ENCODE results near the gene HAND1.
A peak's percentile ranks its signal among the peaks of the same experiment; 100 is the strongest.

HAND1 gene

DNA sequence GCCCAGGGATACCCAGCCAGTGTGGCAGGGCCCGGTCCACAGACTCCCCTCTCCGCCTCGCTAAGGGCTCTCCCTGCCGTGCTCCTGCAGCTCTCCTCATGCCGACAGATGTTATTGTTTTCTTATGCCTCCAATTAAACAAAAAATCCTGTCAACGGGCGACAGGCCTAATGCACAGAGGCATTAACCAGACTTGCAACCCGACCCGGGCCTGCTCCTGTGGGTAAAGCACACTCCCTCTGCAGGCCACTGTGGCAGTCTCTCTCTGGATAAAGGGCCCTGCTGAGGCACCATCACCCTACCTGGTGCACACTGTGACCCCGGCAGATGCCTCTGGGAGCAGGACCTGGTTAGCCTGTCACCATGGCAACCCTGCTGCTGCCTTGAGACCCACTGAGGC, 27.5 kb upstream of the HAND1 start:
- DNase-seq: no peak

DNA sequence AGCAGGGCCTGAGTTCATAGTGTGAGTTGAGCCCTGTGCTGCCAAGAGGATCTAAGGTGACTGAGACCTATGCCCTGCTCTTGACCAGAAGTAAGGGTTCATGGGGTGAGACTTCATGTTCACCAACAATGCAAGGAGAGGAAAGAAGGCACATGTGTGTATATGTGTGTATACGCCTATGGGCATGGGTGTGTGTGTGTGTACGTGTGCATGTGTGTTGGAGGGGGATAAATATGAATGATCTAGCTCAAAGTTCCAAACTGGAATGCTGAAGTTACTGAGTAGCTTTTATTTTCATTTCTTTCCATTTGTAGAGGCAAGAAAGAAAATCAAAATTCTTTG, 25.6 kb upstream of the HAND1 start:
- DNase-seq: no peak

DNA sequence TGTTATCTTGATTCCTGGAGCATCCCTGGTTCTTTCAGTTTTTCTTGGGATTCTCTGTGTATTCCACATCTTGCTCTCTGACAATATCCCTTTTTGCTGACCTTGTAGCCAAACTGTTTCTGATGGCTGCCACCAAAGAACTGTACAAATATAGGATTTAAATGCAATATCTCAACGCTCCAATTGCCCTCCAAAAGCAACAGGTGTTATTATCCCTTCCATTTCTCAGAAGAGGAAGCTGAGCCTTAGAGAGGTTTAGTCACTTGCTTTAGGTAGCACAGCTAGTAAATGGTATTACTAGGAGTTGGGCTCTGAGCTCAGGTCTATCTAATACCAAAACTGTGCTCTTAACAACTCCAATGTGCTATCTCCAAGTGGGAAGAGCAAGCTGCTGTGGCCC, 24.2 kb upstream of the HAND1 start:
- DNase-seq: no peak

DNA sequence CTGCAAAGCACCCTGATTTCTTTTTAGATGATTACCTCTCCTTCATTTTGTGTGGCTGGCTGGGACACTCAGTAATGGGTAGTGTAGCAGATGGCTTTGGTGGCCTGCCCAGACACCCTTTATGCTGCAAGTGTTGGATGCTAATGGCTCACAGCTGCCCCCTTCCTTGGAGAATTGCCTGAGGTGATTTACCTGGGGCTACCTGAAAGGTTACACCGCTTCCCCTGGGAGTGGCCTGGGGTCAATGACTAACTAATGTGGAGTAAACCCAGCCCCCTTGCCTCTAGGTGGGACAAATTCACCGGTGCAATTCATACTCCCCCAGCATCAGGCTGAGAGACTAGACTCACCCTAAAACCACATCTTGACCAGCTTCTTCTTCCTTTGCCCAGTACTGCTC, 23.5 kb upstream of the HAND1 start:
- no peak for DNase-seq

DNA sequence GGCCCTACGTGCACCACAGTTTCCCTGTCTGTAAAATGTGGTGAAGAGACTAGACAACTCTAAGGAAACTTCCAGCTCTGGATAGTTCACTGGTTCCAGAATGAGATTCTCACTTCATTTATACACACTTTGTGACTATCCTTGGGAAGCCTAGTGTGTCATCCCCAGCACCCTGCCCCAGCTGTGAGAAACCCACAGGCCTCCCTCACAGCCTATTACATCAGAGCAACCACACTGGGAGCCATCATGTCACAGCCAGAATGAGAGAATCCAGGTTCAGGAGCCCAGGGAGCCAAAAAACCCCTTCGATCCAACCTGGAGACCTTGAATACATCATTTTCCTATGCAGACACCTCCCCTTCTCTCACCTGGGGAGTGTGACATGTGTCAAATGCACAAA, 21.0 kb upstream of the HAND1 start:
- no peak for DNase-seq

DNA sequence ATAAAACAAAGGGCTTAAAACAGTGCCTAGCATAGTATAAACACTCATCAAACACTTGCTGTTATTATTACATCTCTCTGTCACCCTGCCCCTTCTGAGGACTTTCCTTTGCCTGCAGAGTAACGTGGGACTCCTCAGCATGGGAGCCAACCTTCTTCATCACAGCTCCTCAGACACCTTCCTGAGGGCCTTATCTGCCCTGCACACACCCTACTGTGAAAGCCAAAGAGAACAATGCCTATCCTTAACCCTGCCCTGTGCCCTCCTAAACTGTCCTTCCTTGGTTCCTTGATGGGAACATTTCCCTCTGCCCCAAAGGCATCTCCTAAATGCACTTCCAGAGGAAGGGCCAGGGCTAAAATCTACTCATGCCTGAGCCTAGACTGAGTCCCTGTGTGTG, 20.6 kb upstream of the HAND1 start:
- no peak for DNase-seq

DNA sequence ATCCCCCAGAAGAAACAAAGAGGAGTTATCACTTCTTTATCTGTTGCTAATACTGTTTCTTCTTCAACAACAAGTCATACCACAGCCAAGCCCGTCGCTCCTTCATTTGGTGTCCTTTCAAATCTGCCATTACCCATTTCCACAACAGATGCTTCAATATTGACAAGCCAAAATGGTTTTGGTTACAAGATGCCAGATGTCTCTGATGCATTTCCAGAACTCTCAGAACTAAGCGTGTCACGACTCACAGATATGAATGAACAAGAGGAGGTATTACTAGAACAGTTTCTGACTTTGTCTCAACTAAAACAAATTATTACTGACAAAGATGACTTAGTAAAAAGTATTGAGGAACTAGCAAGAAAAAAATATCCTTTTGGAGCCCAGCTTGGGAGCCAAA, 16.0 kb upstream of the HAND1 start:
- no peak for DNase-seq

DNA sequence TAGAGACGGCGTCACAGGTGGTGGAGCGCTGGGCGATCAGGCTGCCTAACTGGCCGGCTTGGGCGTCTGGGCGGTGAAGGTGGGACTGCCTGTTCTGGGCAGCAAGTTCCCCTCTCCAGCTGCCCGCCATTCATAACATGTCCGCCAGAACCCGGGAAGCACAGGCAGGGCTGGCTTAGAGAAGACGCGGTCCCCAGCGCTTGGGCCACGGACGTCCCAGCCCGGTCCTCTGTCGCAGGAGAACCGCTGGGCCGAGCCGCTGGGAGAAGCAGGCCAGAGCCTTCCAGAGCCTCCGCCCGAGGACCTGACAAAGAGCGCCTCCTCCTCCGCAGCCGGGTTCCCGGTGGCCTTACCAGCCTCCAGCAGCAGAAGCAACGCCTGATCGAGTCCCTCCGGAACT, 15.2 kb upstream of the HAND1 start:
- no peak for DNase-seq

DNA sequence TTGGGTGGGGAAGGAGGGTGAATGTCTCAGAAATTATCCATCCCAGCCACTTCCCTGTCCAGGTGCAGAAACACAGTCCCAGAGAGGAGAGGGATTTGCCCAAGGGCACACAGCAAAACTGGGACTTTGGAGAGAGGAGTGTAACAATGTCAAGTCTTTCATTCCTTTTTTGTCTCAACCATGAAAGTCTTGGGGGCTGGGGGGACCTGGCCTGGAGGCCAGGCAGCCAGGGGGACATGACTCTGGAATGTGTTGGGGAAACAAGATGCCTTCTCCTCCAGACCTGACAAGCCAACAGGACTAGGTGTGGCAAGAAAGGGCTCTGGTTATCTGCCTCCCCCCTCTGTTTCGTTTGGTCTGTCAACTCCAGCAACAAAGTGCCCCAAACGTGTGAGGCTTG, 13.9 kb upstream of the HAND1 start:
- DNase-seq: no peak

DNA sequence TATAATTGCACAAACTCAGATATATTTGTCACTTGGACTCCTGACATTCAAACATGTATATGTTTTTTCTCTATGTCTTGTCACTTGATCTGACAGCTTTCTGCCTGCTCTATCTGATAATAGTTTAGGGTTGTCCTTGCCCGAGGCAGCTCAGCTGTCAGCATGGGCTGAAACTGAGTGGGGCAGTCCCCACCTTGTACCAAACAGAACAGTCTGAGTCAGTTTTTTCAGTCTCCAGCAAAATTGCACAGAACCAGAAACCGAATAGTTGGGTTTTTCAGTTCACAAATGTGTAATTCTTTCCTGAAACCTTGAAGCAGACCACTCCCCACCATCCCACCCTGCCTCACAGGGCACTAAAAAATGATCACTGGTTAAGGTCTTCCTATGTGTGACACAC, 9.5 kb upstream of the HAND1 start:
- no peak for DNase-seq

DNA sequence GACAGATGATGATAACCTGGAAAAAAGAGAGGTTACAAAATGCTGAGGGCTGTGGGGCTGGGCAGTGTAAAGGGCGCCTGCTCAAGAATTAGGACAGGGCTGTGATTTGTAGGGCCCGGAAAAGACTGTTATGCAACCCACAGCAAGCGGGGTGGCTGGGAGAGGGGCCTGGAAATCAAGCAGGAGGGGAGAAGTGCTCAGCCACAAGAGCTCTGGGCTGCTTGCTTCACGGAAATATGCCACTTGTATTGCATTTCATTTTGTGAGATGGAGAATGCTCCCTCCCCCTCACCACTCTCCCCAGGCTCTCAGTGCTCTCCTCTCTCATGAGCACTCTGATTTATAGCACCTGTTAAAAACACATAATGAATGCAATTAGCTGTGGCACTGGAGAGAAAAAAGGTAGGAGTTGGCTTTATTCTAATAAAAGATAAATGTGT, 8.4 kb upstream of the HAND1 start:
- DNase-seq: peak; percentile 82

DNA sequence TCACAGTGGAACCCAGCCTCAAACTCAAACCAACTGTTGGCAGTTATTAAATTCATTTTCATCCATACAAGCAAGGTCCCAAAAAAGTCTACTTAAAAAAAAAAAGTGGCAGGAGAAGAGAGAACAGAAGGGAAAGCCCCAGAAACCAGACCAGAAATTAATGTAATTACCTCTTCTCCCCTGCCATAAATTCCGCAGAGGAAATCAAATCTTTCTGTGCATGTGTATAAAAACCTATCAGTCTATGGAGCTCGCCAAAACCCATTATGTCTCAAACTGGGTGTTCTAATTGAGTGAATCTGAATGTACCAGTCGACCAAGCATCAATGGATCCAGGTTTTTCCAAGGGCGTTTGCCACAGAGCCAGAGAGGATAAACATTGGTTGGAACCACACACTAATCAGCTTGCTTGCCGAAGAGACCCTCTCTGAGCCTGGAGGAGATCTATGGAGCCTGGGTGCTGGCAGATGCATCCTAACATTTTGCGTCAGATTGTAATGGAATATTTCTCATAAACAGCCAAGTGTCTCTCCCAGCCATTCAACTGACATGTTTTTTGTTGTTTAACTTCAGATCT, 7.9 kb upstream of the HAND1 start:
- DNase-seq: no peak

DNA sequence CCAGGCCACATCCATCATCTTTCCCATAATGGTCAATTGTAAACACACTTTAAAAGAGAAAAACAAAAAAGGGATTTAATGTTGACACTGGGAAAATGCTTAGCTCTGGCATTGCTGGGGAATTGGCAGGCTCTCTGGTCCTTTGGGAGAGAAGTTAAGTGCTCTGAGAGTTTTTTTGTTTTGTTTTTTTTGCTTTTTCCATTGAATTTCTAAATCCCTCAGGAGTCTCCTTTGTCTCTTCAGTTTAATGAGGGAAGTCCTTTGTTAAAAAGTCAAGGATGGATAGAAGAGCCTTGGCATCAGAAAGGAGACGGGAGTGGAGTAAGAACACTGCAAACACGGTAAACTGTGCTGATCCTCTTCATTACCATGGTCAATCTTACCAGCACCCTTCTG, 7.1 kb upstream of the HAND1 start:
- DNase-seq: no peak

DNA sequence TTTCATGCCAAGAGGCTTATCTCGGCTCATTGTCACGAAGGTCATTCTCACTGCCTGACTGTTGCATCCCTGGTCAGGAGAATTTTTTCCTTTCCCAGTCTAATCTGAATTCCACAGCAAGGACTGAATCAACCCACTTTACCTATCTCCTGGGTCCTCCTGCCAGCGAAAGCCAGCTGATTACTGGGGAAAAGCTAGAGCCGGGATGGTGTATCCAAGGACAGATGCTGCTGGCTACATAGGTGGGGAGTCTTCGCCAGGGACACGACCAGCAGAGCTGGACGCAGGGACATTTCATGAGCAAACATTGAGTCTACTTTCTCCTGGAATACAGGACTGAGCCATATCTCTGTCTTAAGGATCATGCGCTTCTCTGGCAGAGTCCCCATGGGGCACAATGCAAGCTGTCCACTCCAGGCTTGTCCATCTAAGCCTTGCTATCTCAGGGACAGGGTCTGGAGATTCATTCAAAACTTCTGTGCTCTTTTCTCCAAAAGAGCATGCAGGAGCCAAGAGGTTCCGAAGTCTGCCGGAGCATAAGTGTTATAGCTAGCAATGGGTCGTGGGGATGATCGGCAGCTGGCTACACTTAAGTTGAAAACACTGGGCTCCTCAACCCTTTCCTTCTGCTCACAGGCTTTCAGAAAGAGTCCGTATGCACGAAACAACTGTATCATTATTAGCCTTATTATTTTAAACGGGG, 6.5 kb upstream of the HAND1 start:
- DNase-seq: no peak

DNA sequence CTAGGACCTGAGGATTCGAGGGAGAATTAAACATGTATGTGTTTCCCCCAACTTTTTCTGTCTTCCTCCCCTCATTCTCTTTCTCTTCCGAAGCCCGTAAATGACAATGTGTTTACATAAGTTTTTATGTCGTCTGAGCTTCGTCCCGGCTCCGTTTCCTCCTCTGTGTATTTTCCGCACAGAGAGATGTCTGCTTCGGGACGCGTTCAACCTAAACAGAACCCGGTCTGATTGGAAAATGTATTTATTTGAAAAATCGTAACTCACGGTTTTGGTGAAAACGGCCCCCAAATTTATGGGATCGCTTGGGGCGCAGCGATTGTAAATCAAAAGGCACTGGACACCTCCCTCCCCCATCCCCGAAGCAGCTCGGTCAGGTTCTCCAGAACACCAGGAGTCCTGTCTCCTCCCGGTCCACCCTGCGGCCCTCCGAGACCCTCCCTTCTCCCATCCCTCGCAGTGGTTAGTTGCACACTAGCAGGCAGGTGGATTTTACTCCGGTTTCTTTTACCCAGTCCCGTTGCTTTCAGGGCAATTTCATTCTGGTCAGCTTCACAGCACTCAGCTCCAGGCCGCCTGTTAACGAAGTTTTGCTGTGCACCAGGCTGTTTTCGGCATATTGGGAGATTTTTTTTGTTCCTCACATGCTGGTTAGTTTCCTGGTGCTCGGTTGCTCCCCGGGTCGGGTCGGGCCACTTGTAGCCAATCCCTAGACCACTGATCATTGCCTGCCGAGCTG, 5.8 kb upstream of the HAND1 start:
- no peak for DNase-seq

DNA sequence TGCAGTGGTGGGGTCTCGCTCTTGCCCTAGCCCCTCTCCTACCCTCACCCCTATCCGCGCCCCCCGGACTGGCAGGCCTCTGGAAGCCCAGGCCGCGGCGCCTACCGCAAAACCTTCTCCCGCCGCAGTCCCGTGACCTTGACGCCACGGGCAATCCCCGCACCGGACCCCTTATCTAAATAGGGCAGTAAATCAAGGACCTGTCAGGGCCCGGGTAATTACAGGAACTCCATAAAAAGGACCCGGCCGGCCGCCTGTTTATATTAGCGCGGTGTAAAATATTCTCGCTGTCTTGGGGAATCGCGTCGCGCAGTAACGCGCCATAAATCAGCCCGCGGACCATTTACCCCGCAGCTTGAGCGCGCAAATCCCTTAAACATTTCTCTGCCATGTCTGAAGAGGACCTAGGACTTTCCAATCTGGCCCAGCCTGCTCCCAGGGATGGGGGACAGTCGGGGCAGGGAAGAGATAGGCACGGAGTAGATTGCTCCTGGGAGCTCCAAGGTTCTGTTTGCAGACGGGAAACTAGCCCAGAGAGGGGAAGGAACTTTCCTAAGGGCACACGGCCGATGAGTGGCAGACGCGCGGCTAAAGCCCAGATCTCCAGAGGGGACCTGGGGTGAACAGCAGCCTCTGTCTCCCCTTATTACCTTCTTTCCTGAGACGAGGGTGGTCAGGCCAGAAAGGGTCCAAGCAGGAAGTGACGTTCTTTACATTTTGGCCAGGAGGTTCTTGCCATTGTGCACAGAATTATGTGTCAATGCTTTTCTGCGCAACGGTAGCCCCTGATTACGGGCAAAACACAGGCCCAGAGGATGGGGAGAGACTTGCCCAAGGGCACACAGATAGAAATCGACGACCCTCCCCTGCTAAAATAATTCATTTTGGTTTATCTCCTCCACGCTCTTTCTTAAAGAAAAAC, 4.8 kb upstream of the HAND1 start:
- no peak for DNase-seq

DNA sequence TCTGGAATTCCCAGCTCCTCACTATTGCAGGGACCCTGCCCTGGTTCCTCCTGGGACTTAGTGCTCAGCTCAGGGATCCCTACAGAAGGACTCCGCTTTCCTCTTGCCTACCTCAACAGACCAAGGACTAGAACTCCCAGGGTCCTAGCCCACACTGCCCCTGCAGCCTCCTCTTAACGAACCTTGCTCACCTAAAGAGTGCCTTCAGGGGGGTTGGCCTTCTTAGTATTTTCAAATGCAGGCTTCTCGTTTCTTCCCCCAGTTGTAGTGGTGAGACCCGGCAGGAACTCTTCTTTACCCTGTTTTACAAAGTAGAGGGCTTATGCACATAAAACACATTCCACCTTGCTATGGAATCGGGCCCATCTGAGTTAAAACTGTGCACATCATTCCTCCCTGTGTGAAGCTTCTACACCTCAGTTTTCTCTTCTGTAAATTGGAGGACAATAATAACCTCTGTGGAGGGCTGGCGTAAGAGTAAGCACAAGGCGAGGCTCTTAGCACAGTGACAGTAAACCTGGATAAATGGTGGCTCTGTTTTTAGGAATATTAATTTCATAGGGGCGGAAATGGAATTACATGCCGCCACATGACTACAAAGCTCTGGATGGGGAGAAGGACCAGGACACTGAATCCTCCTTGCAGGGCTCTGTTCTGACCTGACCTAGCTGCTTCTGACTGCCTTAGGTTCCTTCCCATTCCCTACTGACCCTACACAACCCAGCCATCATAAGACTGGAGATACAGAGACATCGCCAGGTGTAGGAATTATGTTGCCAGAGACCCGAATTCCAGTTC, 3.8 kb upstream of the HAND1 start:
- no peak for DNase-seq

DNA sequence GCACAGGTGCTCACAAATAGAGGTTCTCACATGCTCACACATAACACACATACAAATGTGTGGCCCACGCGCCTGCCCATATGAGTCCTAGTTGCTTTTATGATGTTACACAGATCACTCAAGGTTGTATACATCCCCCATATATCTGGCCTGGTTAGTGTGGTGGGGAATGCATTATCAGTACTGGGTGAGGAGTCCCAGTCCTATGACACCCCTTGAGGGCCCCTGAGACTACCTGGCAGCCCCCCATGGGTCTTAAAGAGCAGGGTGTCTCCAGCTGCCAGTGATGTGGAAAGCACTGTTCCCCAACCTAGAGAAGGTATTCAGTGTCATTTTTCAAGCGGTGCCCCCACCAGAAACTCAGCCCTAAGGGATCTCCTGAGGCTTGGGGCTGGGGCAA, 2.8 kb upstream of the HAND1 start:
- no peak for DNase-seq

DNA sequence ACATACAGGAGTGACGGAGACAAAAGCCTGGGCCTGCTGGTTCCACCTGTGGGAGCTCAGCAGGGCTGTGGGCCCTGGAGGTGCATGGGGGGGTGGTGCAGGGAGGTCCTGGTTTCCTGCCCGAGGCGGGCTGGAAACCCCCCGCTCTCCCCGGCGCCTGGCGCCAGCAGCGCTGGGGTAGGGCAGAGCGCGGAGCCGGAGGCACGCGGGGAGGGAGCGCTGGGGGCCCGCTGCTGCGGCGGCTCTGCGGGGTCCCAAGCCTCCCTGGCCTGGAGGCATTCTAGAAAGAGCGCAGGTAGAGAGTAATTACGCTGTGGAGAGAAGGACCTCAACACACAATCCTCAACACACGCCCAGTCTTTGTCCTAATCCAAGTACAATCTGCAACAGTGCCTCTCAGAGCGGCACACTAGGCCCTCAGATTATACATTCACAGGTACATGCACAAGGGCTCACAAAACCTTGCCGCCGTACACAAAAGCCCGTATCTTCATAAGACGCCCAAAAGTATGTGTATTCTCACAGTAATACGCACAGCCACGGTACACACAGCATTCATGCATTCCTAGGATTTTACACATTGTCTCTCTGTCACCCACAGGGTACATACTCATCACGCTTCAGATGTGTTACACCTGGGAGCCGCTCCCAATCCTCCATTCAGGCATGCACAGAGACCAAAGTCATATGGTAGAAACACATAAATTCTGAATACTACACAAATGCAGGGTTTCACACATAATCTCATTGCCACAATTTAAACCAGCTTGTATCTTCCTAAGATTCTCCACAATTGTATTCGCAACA, 2.1 kb upstream of the HAND1 start:
- no peak for DNase-seq

DNA sequence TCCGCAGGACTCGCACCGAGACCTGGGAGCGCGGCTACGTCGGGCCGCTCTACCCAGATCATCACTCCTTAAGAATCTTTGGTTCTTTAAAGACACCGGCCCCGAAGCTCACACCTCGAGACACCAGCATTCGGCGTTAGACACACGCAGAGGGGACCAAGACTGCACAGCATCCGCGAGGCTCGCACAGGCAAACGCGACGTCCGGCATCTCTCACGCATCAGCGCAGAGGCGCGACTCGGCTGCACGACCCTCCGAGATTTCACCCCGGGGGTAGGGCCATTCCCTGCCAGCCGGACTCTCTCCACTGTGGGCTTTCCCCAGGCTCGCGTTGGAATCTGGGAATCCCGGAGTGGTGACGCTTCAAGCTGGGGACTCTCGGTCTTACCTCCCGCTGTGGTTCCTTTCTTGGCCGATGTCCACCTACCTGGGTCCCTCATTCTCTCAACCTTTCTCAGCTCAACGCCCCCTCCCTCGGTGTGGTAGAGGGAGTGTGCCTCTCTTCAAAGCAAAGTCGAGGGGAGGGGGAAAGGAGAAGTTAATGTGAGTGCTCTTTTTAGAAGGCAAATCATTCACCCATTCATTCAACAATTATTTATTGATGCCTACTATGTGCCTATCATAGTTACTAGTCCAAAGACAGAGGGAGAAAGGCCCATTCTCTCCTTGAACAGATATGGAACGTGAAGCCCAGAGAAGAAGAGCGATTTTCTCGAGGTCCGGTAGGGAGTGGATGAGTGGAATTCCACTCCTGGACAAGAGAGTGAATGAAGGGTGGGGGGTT, 1.3 kb upstream of the HAND1 start:
- no peak for DNase-seq

DNA sequence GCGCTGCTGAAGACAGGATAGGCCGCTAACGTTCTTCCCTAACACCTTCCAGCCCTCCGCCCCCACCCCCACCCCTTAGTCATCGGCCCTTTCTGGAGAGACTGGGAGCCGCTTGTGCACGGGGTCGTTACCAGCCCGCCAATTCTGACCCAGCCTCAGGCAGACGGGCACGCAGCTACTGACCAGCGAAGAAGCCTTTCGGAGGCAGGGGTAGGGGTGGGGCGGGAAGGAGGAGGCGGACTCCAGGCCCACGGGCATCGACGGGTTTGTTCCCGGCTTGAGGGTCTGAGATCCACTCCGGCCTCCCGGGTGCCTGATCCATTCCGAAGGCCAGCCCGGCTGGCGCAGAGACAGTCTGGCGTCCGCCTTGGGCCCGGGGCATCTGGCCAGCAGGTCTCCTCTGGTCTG, 729 bp upstream of the HAND1 start:
- DNase-seq: no peak

Measured in NCI-H1436 (cell line).